Fibroblast of lung (primary cell): ENCODE results near the gene ADAMTS17. TPM values are rescaled to one million over a fixed set of nuclear protein-coding genes. Genes with fewer than 3 reads are reported as not detected.

Experiments used
- DNase-seq, 2 donors: peaks; one replicate each; pipeline versions ENCODE4 v3.0.0 to v3.0.0-alpha.2; 2010; ENCODE audit warnings: low read depth in 2 of 2
- H2AFZ ChIP-seq: 2 replicates; pipeline ENCODE4 v1.5.1; 2012; ENCODE audit warnings: low read length, control low read depth, inconsistent platforms
- H3K27ac ChIP-seq: 2 replicates; pipeline ENCODE4 v1.5.1; 2011; ENCODE audit warnings: low read length, control low read depth; ENCODE audit not compliant: insufficient read depth
- H3K27me3 ChIP-seq: 2 replicates; pipeline ENCODE4 v1.5.1; 2011; ENCODE audit warnings: mild to moderate bottlenecking, low read length; ENCODE audit not compliant: control insufficient read depth, insufficient read depth
- H3K36me3 ChIP-seq: 2 replicates; pipeline ENCODE4 v1.5.1; 2011; ENCODE audit warnings: low read length; ENCODE audit not compliant: control insufficient read depth, insufficient read depth
- H3K4me1 ChIP-seq: 2 replicates; pipeline ENCODE4 v1.5.1; 2011; ENCODE audit warnings: low read length; ENCODE audit not compliant: control insufficient read depth, insufficient read depth; ENCODE audit errors: extremely low read depth
- H3K4me2 ChIP-seq: 2 replicates; pipeline ENCODE4 v1.5.1; 2011; ENCODE audit warnings: low read length, control low read depth; ENCODE audit not compliant: insufficient read depth; ENCODE audit errors: extremely low read depth
- H3K4me3 ChIP-seq, 4 experiments: fragments of 200-600 bp in 1 of 4; sonication (generic) in 1 of 4; replicated peaks in 1 of 4; 2 replicates each; pipeline ENCODE4 v1.5.1; 2011 to 2016; ENCODE audit warnings: low read length in 4 of 4, low read depth in 3 of 4, mild to moderate bottlenecking in 3 of 4, control low read depth in 2 of 4, inconsistent platforms in 1 of 4, mixed read lengths in 1 of 4; ENCODE audit not compliant: insufficient read depth in 1 of 4; ENCODE audit errors: control extremely low read depth in 1 of 4
- H3K79me2 ChIP-seq: 2 replicates; pipeline ENCODE4 v1.5.1; 2012; ENCODE audit warnings: mild to moderate bottlenecking, low read length, inconsistent platforms; ENCODE audit not compliant: control insufficient read depth, insufficient read depth
- H3K9ac ChIP-seq: 2 replicates; pipeline ENCODE4 v1.5.1; 2011; ENCODE audit warnings: mild to moderate bottlenecking, low read length, control low read depth; ENCODE audit not compliant: insufficient read depth
- H3K9me3 ChIP-seq: 2 replicates; pipeline ENCODE4 v1.5.1; 2012; ENCODE audit warnings: low read depth, low read length; ENCODE audit not compliant: control insufficient read depth, insufficient read depth
- H4K20me1 ChIP-seq: 2 replicates; pipeline ENCODE4 v1.5.1; 2011; ENCODE audit warnings: low read length; ENCODE audit not compliant: control insufficient read depth, insufficient read depth; ENCODE audit errors: extremely low read depth
- CTCF ChIP-seq, 2 donors: IDR thresholded peaks in 1 of 2; conservative IDR thresholded peaks in 1 of 2; 1 replicate in 1 of 2; 2 replicates in 1 of 2; pipeline ENCODE4 v1.5.1; 2011 to 2012; ENCODE audit warnings: low read length in 2 of 2, control low read depth in 1 of 2, inconsistent platforms in 1 of 2, low read depth in 1 of 2, mild to moderate bottlenecking in 1 of 2
- EZH2 ChIP-seq: IDR thresholded peaks from 2 replicates; pipeline ENCODE4 v1.5.1; 2012; ENCODE audit warnings: low read length, control low read depth, mild to moderate bottlenecking; ENCODE audit errors: missing control alignments
- polyA plus RNA-seq, 2 donors: library from polyadenylated mRNA; depleted of rRNA in 1 of 2; stranded (reverse) in 1 of 2; unstranded in 1 of 2; fragments of >200 nt; gene quantifications; 2 replicates each; pipeline ENCODE4 v1.2.1, GENCODE V29; 2011 to 2012; ENCODE audit warnings: missing spikeins in 1 of 2
- total RNA-seq: library from RNA; depleted of rRNA; stranded (reverse); fragments of >200 nt; gene quantifications from 2 replicates; pipeline ENCODE4 v1.2.1, GENCODE V29; 2014

The ADAMTS17 gene
- total and polyA plus RNA-seq, 2 donors (not counting 1 experiment from before 2014, with no cell fraction given) = 0.09 to 0.17 TPM

GRCh38 chr15:100247228-100248225 lies 94.2 kb downstream of the ADAMTS17 start:
- no peaks in the 10 kb centered on the region for H3K9me3 ChIP-seq
- H3K36me3 ChIP-seq = no peaks in the 10 kb centered on the region
- H3K4me3 ChIP-seq = no peak overlapping the region
- H3K79me2 ChIP-seq = no peaks in the 10 kb centered on the region
- no peak overlapping the region for H3K4me2 ChIP-seq
- no peak for TF ChIP-seq CTCF (conservative IDR thresholded peaks at IDR 0.05 in 1 of 2, IDR thresholded peaks at IDR 0.05 in 1 of 2; ENCODE audit: low read depth in 1 of 2, low read length in 2 of 2)
- no peak for TF ChIP-seq EZH2
- no peaks in the 10 kb centered on the region for H4K20me1 ChIP-seq
- DNase-seq = no peak
- no peak overlapping the region for H3K9ac ChIP-seq
- H2AFZ ChIP-seq = no peak overlapping the region
- H3K27me3 ChIP-seq = no peaks in the 10 kb centered on the region
- H3K27ac ChIP-seq = no peak overlapping the region
- H3K4me1 ChIP-seq = no peaks in the 10 kb centered on the region

- Histone ChIP-seq H4K20me1 (no peaks in the 10 kb centered on the region), H3K4me3 (no peak overlapping the region), H3K36me3 (no peaks in the 10 kb centered on the region), H2AFZ (no peak overlapping the region), H3K4me1 (no peaks in the 10 kb centered on the region), H3K4me2 (no peak overlapping the region), H3K27ac (no peak overlapping the region), H3K9me3 (no peaks in the 10 kb centered on the region), H3K27me3 (no peaks in the 10 kb centered on the region), H3K79me2 (no peaks in the 10 kb centered on the region), H3K9ac (no peak overlapping the region)
- no peak for TF ChIP-seq EZH2
- no peak for TF ChIP-seq CTCF (conservative IDR thresholded peaks at IDR 0.05 in 1 of 2, IDR thresholded peaks at IDR 0.05 in 1 of 2; ENCODE audit: low read depth in 1 of 2, low read length in 2 of 2)
- no peak for DNase-seq
Measured at GRCh38 chr15:100245855-100246254, 95.9 kb downstream of the ADAMTS17 start.

- no peak overlapping the region for H2AFZ ChIP-seq
- no peaks in the 10 kb centered on the region for H3K4me1 ChIP-seq
- H4K20me1 ChIP-seq = no peaks in the 10 kb centered on the region
- no peak for DNase-seq
- H3K79me2 ChIP-seq = no peaks in the 10 kb centered on the region
- H3K36me3 ChIP-seq = no peaks in the 10 kb centered on the region
- H3K27me3 ChIP-seq = no peaks in the 10 kb centered on the region
- no peak overlapping the region for H3K4me3 ChIP-seq
- no peak for TF ChIP-seq CTCF (conservative IDR thresholded peaks at IDR 0.05 in 1 of 2, IDR thresholded peaks at IDR 0.05 in 1 of 2; ENCODE audit: low read depth in 1 of 2, low read length in 2 of 2)
- TF ChIP-seq EZH2 = no peak
- no peak overlapping the region for H3K27ac ChIP-seq
- no peak overlapping the region for H3K9ac ChIP-seq
- H3K9me3 ChIP-seq = no peaks in the 10 kb centered on the region
- no peak overlapping the region for H3K4me2 ChIP-seq
Measured at GRCh38 chr15:100245487-100245820, 96.3 kb downstream of the ADAMTS17 start.
